G401 (cell line): ENCODE measurements around the gene C10orf95. TPM values are rescaled to one million over a fixed set of nuclear protein-coding genes. Genes with fewer than 3 reads are reported as not detected.
A peak's percentile ranks its signal among the peaks of the same experiment; 100 is the strongest.
"Not testable (repeated sequence)": the region's sequence is repeated elsewhere in the genome, so short reads cannot be mapped to it uniquely, and the experiment has no call there.

Experiments used
- DNase-seq: peaks from one replicate; pipeline ENCODE4 v3.0.0-alpha.2; 2015; ENCODE audit warnings: low spot score
- in situ Hi-C: cut with HindIII; loops from 2 replicates; pipeline ENCODE4 v1.10.0; 2016; ENCODE audit warnings: low sequenced_read_pairs, mixed read lengths
- total RNA-seq: library from RNA; depleted of rRNA; stranded (reverse); fragments of >200 nt; shearing (Covaris generic); gene quantifications from 2 replicates; pipeline ENCODE4 v1.2.3, GENCODE V29; 2014; rRNA removed

The C10orf95 gene
- 1.8 TPM in 1 of 2 replicates, not detected in the other for total RNA-seq

GRCh38 chr10:102451105-102451969 lies at the start of gene C10orf95:
C10orf95 (minus strand) TSS chr10:102451543; CDS start chr10:102451093, 450 bp downstream.
- DNase-seq, result peak; percentile 35

GRCh38 chr10:102500686-102501085 lies 49.3 kb upstream of the C10orf95 start:
- not testable (repeated sequence) for DNase-seq
- in situ Hi-C loops, result loop anchor here (10.0 kb wide), 1 partner anchor 104 kb away; no protein-coding TSS in a partner anchor

More at GRCh38 chr10:102451105-102451969, at the start of gene C10orf95:
- in situ Hi-C loops, result no loop called here

- no peak for DNase-seq
- in situ Hi-C loops, result no loop called here
These were observed 48.0 kb upstream of the C10orf95 start for GRCh38 chr10:102499356-102499755.

- DNase-seq, result no peak
- in situ Hi-C loops, result no loop called here
These were observed 46.2 kb upstream of the C10orf95 start for GRCh38 chr10:102497545-102497944.

GRCh38 chr10:102493771-102494170 lies 42.4 kb upstream of the C10orf95 start:
- no peak for DNase-seq
- in situ Hi-C loops, result no loop called here

GRCh38 chr10:102492983-102493382 lies 41.6 kb upstream of the C10orf95 start:
- DNase-seq, result peak; percentile 69

GRCh38 chr10:102492344-102492939 lies 41.1 kb upstream of the C10orf95 start:
- no peak for DNase-seq
- in situ Hi-C loops, result no loop called here

More at GRCh38 chr10:102492983-102493382, 41.6 kb upstream of the C10orf95 start:
- in situ Hi-C loops, result no loop called here

- in situ Hi-C loops, result no loop called here
- peak; percentile 86 for DNase-seq
These were observed 39.8 kb upstream of the C10orf95 start for GRCh38 chr10:102491136-102491535.

- DNase-seq, result no peak
- in situ Hi-C loops, result no loop called here
These were observed 33.9 kb upstream of the C10orf95 start for GRCh38 chr10:102485093-102485784.

- in situ Hi-C loops, result loop anchor here (5.0 kb wide), 1 partner anchor 257 kb away; the partner anchor contains the start of gene ELOVL3
- no peak for DNase-seq
These were observed 32.7 kb upstream of the C10orf95 start for GRCh38 chr10:102484021-102484420.

GRCh38 chr10:102480396-102480795 lies 29.1 kb upstream of the C10orf95 start:
- in situ Hi-C loops, result loop anchor here (5.0 kb wide), 1 partner anchor 253 kb away; the partner anchor contains the start of gene ELOVL3

GRCh38 chr10:102479651-102480050 lies 28.3 kb upstream of the C10orf95 start:
- in situ Hi-C loops, result loop anchor here (5.0 kb wide), 1 partner anchor 252 kb away; the partner anchor contains the start of gene ELOVL3
- DNase-seq, result no peak

More at GRCh38 chr10:102480396-102480795, 29.1 kb upstream of the C10orf95 start:
- DNase-seq, result no peak

GRCh38 chr10:102476466-102477141 lies 25.3 kb upstream of the C10orf95 start:
- in situ Hi-C loops, result no loop called here
- DNase-seq, result peak; percentile 45

- in situ Hi-C loops, result no loop called here
- no peak for DNase-seq
These were observed 24.2 kb upstream of the C10orf95 start for GRCh38 chr10:102475451-102476040.

- in situ Hi-C loops, result no loop called here
- no peak for DNase-seq
These were observed 22.3 kb upstream of the C10orf95 start for GRCh38 chr10:102473445-102474331.

GRCh38 chr10:102470579-102471546 lies 19.5 kb upstream of the C10orf95 start:
- in situ Hi-C loops, result no loop called here
- no peak for DNase-seq
